ENCODE measurements around the gene RBM11. TPM values are rescaled to one million over a fixed set of nuclear protein-coding genes. Genes with fewer than 3 reads are reported as not detected.

Gene RBM11
- polyA plus RNA-seq, 1 donor (not counting 4 experiments of a cell fraction or from before 2014, with no cell fraction given), result 0.55 TPM

- no peaks in the 10 kb centered on the region for H4K20me1 ChIP-seq (ENCODE audit: control insufficient read depth, extremely low read depth, insufficient read depth, low read length)
- DNase-seq (ENCODE audit: low read depth, low spot score), result no peak
- TF ChIP-seq EZH2 (IDR thresholded peaks at IDR 0.05; ENCODE audit: low read length) (no peak), CTCF (optimal IDR thresholded peaks at IDR 0.05 in 1 of 3, IDR thresholded peaks at IDR 0.05 in 1 of 3, conservative IDR thresholded peaks at IDR 0.05 in 1 of 3; ENCODE audit: extremely low read depth in 1 of 3, insufficient read depth in 2 of 3, low read length in 3 of 3) (no peak)
- no peaks in the 10 kb centered on the region for H3K4me1 ChIP-seq (ENCODE audit: control insufficient read depth, extremely low read depth, insufficient read depth, low read length)
- dilution Hi-C loops (cut with MboI; ENCODE audit: extremely low pct_ligation_motif_present, low sequenced_read_pairs), result no loop called here
- no peak overlapping the region for H3K4me2 ChIP-seq (ENCODE audit: control insufficient read depth, extremely low read depth, insufficient read depth, low read depth, low read length)
- no peak for FAIRE-seq
- H3K27ac ChIP-seq (ENCODE audit: control insufficient read depth, insufficient read depth, low read length), result no peak overlapping the region
- H3K27me3 ChIP-seq (ENCODE audit: control insufficient read depth, extremely low read depth, insufficient read depth, low read length), result no peaks in the 10 kb centered on the region
- H3K79me2 ChIP-seq (ENCODE audit: control insufficient read depth, insufficient read depth, low read length), result no peaks in the 10 kb centered on the region
- no peak overlapping the region for H3K4me3 ChIP-seq (ENCODE audit: control insufficient read depth in 2 of 3, extremely low read depth in 1 of 3, insufficient read depth in 2 of 3, low read depth in 1 of 3, low read length in 3 of 3)
- no peaks in the 10 kb centered on the region for H3K9me1 ChIP-seq (ENCODE audit: control insufficient read depth, extremely low read depth, insufficient read depth, low read length)
- H3K9me3 ChIP-seq (ENCODE audit: control insufficient read depth, low read depth, low read length), result no peaks in the 10 kb centered on the region
- no peaks in the 10 kb centered on the region for H3K36me3 ChIP-seq (ENCODE audit: control insufficient read depth in 2 of 2, extremely low read depth in 1 of 2, insufficient read depth in 2 of 2, low read length in 2 of 2)
- H3K9ac ChIP-seq (ENCODE audit: control insufficient read depth, extremely low read depth, insufficient read depth, low read length), result no peak overlapping the region
- no peak overlapping the region for H2AFZ ChIP-seq (ENCODE audit: control insufficient read depth, low read length)
Observed at GRCh38 chr21:14260174-14260764, 44.3 kb downstream of the RBM11 start.

GRCh38 chr21:14262039-14262438 lies 46.1 kb downstream of the RBM11 start:
- Histone ChIP-seq H3K36me3 (ENCODE audit: control insufficient read depth in 2 of 2, extremely low read depth in 1 of 2, insufficient read depth in 2 of 2, low read length in 2 of 2) (no peaks in the 10 kb centered on the region), H2AFZ (ENCODE audit: control insufficient read depth, low read length) (no peak overlapping the region), H3K27me3 (ENCODE audit: control insufficient read depth, extremely low read depth, insufficient read depth, low read length) (no peaks in the 10 kb centered on the region), H3K9me3 (ENCODE audit: control insufficient read depth, low read depth, low read length) (no peaks in the 10 kb centered on the region), H3K4me2 (ENCODE audit: control insufficient read depth, extremely low read depth, insufficient read depth, low read depth, low read length) (no peak overlapping the region), H3K79me2 (ENCODE audit: control insufficient read depth, insufficient read depth, low read length) (no peaks in the 10 kb centered on the region), H3K4me3 (ENCODE audit: control insufficient read depth in 2 of 3, extremely low read depth in 1 of 3, insufficient read depth in 2 of 3, low read depth in 1 of 3, low read length in 3 of 3) (no peak overlapping the region), H3K4me1 (ENCODE audit: control insufficient read depth, extremely low read depth, insufficient read depth, low read length) (no peaks in the 10 kb centered on the region), H3K9ac (ENCODE audit: control insufficient read depth, extremely low read depth, insufficient read depth, low read length) (no peak overlapping the region), H3K27ac (ENCODE audit: control insufficient read depth, insufficient read depth, low read length) (no peak overlapping the region), H3K9me1 (ENCODE audit: control insufficient read depth, extremely low read depth, insufficient read depth, low read length) (no peaks in the 10 kb centered on the region), H4K20me1 (ENCODE audit: control insufficient read depth, extremely low read depth, insufficient read depth, low read length) (no peaks in the 10 kb centered on the region)
- FAIRE-seq, result no peak
- dilution Hi-C loops (cut with MboI; ENCODE audit: extremely low pct_ligation_motif_present, low sequenced_read_pairs), result no loop called here
- DNase-seq (ENCODE audit: low read depth, low spot score), result no peak
- TF ChIP-seq EZH2 (IDR thresholded peaks at IDR 0.05; ENCODE audit: low read length), result no peak
- no peak for TF ChIP-seq CTCF (optimal IDR thresholded peaks at IDR 0.05 in 1 of 3, IDR thresholded peaks at IDR 0.05 in 1 of 3, conservative IDR thresholded peaks at IDR 0.05 in 1 of 3; ENCODE audit: extremely low read depth in 1 of 3, insufficient read depth in 2 of 3, low read length in 3 of 3)

Data from keratinocyte (primary cell).